Ovary (tissue), 3 donors: ENCODE results near the gene PLEKHA3.

Experiments
- CTCF ChIP-seq, 3 donors: fragments of 450-650 bp in 2 of 3; fragments of 200-600 bp in 1 of 3; IDR thresholded peaks; one replicate each; pipeline versions ENCODE4 v1.5.1 to v1.8.0; 2016 to 2022; ENCODE audit warnings: antibody characterized with exemption in 3 of 3, mild to moderate bottlenecking in 1 of 3
- EP300 ChIP-seq: sonication (generic); formaldehyde crosslinking; IDR thresholded peaks from one replicate; pipeline ENCODE4 v1.6.1; 2017; ENCODE audit warnings: antibody characterized with exemption
- donor health status: DM: no; HTN: no; CAD: no.

GRCh38 chr2:178457390-178457886 lies 22.8 kb upstream of the PLEKHA3 start:
- TF ChIP-seq EP300 (no peak), CTCF (IDR thresholded peaks at IDR 0.05) (no peak)
